ENCODE measurements around the gene TENT5C. TPM values are rescaled to one million over a fixed set of nuclear protein-coding genes. Genes with fewer than 3 reads are reported as not detected.

The TENT5C gene
- total and polyA plus RNA-seq, 2 of the 13 experiments (the other 11 are each of a cell fraction or from before 2014, with no cell fraction given), result 0.02 to 0.38 TPM

- TF ChIP-seq ZNF768 (CRISPR knock-in tag; IDR thresholded peaks at IDR 0.05) (peak; percentile 72), PLRG1 (conservative IDR thresholded peaks at IDR 0.05) (no peak), RNF2 (conservative IDR thresholded peaks at IDR 0.05; ENCODE audit: low read depth) (no peak), TRAFD1 (CRISPR knock-in tag; IDR thresholded peaks at IDR 0.05; ENCODE audit: borderline replicate concordance) (no peak), SMAD3 (CRISPR knock-in tag; IDR thresholded peaks at IDR 0.05) (no peak), USF2 (IDR thresholded peaks at IDR 0.05; ENCODE audit: low read depth, low read length) (no peak), USF2 (CRISPR knock-in tag; IDR thresholded peaks at IDR 0.05; ENCODE audit: borderline replicate concordance) (no peak), E2F2 (CRISPR knock-in tag; IDR thresholded peaks at IDR 0.05; ENCODE audit: borderline replicate concordance) (no peak), ZBTB3 (CRISPR knock-in tag; IDR thresholded peaks at IDR 0.05; ENCODE audit: borderline replicate concordance, low read depth) (no peak), ARNTL (CRISPR knock-in tag; IDR thresholded peaks at IDR 0.05) (no peak), PPARG (CRISPR knock-in tag; conservative IDR thresholded peaks at IDR 0.05) (no peak), ZBTB38 (CRISPR knock-in tag; IDR thresholded peaks at IDR 0.05) (no peak), CBX5 (CRISPR knock-in tag; IDR thresholded peaks at IDR 0.05; ENCODE audit: borderline replicate concordance) (no peak), THAP9 (CRISPR knock-in tag; IDR thresholded peaks at IDR 0.05; ENCODE audit: borderline replicate concordance) (no peak), ZNF549 (CRISPR knock-in tag; IDR thresholded peaks at IDR 0.05) (no peak), XRCC5 (optimal IDR thresholded peaks at IDR 0.05; ENCODE audit: low read length) (peak; percentile 24), TEAD2 (CRISPR knock-in tag; IDR thresholded peaks at IDR 0.05) (no peak), ZNF788 (CRISPR knock-in tag; IDR thresholded peaks at IDR 0.05; ENCODE audit: borderline replicate concordance) (no peak), ZSCAN20 (CRISPR knock-in tag; IDR thresholded peaks at IDR 0.05; ENCODE audit: borderline replicate concordance) (no peak), BCL3 (CRISPR knock-in tag; IDR thresholded peaks at IDR 0.05) (no peak), FOXA3 (CRISPR knock-in tag; IDR thresholded peaks at IDR 0.05) (no peak), PAF1 (CRISPR knock-in tag; IDR thresholded peaks at IDR 0.05) (no peak)
These were observed 66.1 kb downstream of the TENT5C start (continued) for GRCh38 chr1:117671781-117672501.

All from HepG2 (cell line).